GM12873 (cell line): ENCODE results near the gene CD82.

Source experiments
- TF ChIP-seq, protein P1 (sequence below): IDR thresholded peaks from 2 replicates; pipeline ENCODE4 v1.5.1; 2012; ENCODE audit warnings: low read depth, mild to moderate bottlenecking, moderate library complexity, low read length, control low read depth; ENCODE audit not compliant: insufficient read depth; ENCODE audit errors: missing control alignments

CD82 gene, protein sequence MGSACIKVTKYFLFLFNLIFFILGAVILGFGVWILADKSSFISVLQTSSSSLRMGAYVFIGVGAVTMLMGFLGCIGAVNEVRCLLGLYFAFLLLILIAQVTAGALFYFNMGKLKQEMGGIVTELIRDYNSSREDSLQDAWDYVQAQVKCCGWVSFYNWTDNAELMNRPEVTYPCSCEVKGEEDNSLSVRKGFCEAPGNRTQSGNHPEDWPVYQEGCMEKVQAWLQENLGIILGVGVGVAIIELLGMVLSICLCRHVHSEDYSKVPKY

GRCh38 chr11:44565211-44565952, at the start of gene CD82:
TSS of gene CD82 (plus strand) at chr11:44565663. CDS start at chr11:44594663, 29,000 bp downstream.
- TF ChIP-seq, protein P1, sequence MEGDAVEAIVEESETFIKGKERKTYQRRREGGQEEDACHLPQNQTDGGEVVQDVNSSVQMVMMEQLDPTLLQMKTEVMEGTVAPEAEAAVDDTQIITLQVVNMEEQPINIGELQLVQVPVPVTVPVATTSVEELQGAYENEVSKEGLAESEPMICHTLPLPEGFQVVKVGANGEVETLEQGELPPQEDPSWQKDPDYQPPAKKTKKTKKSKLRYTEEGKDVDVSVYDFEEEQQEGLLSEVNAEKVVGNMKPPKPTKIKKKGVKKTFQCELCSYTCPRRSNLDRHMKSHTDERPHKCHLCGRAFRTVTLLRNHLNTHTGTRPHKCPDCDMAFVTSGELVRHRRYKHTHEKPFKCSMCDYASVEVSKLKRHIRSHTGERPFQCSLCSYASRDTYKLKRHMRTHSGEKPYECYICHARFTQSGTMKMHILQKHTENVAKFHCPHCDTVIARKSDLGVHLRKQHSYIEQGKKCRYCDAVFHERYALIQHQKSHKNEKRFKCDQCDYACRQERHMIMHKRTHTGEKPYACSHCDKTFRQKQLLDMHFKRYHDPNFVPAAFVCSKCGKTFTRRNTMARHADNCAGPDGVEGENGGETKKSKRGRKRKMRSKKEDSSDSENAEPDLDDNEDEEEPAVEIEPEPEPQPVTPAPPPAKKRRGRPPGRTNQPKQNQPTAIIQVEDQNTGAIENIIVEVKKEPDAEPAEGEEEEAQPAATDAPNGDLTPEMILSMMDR, result peak; percentile 36

DNA sequence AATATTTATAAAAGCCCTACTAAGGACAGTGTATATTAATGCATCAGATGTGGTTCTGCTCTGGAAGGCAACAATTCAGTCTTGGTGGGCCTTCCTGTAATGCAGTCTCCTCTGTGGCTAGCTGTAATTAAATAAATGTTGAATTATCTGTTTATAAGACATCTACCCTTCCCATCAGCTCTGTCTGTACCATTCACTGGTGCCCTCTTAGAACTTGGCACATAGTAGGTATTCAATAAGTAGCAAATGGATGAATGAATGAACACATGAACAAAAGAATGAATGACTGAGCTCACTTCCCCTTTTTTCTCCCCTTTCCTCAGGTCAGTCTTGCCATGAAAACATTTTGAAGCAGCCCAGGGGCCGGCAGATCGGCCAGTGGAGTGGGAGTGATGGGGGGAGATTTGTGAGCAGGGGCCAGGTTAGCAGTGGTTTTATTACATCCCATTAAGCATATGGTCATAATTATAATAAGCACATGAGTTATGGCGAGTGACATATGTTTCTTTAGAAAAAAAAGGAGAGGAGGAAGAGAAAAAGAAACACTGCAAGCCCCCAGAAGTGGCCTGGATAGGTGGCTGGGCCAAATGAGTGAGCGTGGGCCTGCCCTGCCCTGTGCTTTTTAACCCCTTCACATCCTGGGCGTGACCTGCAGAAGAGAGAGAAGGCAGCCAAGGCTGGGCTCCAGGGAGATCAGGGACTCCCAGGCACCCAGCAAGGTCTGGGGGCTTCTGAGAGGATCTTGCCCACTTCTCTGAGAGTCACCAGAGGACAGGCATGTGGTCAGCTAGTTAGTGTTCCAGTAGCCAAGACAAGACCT, 48.6 kb upstream of the CD82 start:
- TF ChIP-seq, protein P1, result no peak

DNA sequence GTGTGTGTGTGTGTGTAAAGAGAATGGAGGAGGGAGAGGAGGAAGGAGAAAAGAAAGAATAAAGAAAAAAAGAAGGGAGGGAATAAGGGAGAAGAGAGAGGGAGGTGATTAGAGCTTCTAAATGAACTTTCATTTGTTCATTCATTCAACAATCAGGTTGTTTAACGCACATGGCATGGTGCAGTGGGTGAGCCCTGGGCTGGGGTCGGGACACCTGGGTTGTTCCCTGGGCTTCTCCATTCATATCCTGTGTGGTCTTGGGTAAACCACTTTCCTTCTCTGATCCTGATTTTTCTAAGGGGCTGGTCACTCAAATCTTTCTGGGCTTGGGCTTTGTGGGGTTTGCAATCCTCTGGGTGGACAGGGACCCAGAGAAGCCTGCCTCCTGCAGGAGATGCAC, 47.9 kb upstream of the CD82 start:
- TF ChIP-seq, protein P1, result no peak

GRCh38 chr11:44518968-44519550, 46.4 kb upstream of the CD82 start:
- TF ChIP-seq, protein P1, result no peak

- TF ChIP-seq, protein P1, result no peak
These were observed 45.3 kb upstream of the CD82 start for GRCh38 chr11:44519989-44520737.

DNA sequence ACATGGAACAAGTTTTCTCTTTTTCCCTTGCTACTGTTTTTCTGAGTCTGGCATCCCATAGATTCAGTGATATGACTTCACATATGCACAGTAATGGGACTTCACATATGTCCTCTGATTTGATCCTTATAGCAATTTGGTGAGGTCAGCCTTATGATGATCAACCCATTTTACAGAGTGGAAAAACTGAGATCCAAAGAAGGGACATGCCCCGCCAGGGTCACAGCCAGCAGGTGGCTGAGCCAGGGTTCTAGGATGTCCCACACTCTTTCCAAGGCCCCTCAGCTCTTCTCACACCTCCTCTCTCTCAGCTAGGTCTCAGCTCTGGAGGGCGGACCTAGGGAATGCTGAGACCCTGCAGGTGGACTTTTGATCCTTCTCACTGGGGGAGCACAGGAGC, 44.3 kb upstream of the CD82 start:
- TF ChIP-seq, protein P1, result no peak
